Naive thymus-derived CD4-positive, alpha-beta T cell (primary cell): ENCODE data around the gene UROD. TPM values are rescaled to one million over a fixed set of nuclear protein-coding genes. Genes with fewer than 3 reads are reported as not detected.
A peak's percentile ranks its signal among the peaks of the same experiment; 100 is the strongest.

Source experiments
- ATAC-seq: fragments of 150-1000 bp; cut with Tn5 transposase; 2 replicates; pipeline ENCODE4 v1.10.0; 2021; ENCODE audit warnings: mild to moderate bottlenecking, moderate library complexity
- CTCF ChIA-PET: fragments of 350-600 bp; sonication (Branson Sonifier 250); formaldehyde crosslinking; loops from one replicate; lab custom pipeline; 2021; ENCODE audit warnings: antibody characterized with exemption; lab: Charles Lee
- POLR2A ChIA-PET: fragments of 350-600 bp; sonication (Branson Sonifier 250); formaldehyde crosslinking; loops from one replicate; lab custom pipeline; 2021; ENCODE audit warnings: antibody characterized with exemption, inconsistent platforms; lab: Charles Lee
- DNase-seq, 9 donors: peaks; one replicate each; pipeline versions ENCODE4 v3.0.0 to v3.0.0-alpha.2; 2020 to 2022; ENCODE audit warnings: mixed read lengths in 1 of 9
- H3K27ac ChIP-seq: one replicate; pipeline ENCODE4 v1.7.0; 2013; ENCODE audit warnings: mild to moderate bottlenecking, low read depth, low read length, moderate library complexity
- H3K27me3 ChIP-seq, 2 donors: one replicate each; pipeline ENCODE4 v1.7.0; 2013; ENCODE audit warnings: low read length in 2 of 2, mild to moderate bottlenecking in 2 of 2, moderate library complexity in 2 of 2; ENCODE audit not compliant: control insufficient read depth in 2 of 2, insufficient read depth in 2 of 2
- H3K36me3 ChIP-seq, 3 experiments: 1 replicate in 2 of 3; 2 replicates in 1 of 3; pipeline ENCODE4 v1.7.0; 2013; ENCODE audit warnings: low read length in 3 of 3, mild to moderate bottlenecking in 3 of 3, moderate library complexity in 1 of 3; ENCODE audit not compliant: insufficient read depth in 3 of 3, control insufficient read depth in 2 of 3
- H3K4me1 ChIP-seq, 2 donors: one replicate each; pipeline ENCODE4 v1.7.0; 2013; ENCODE audit warnings: low read length in 2 of 2, mild to moderate bottlenecking in 2 of 2, moderate library complexity in 1 of 2; ENCODE audit not compliant: control insufficient read depth in 2 of 2, insufficient read depth in 2 of 2
- H3K4me3 ChIP-seq: 2 replicates; pipeline ENCODE4 v1.7.0; 2013; ENCODE audit warnings: mild to moderate bottlenecking, low read length
- H3K9me3 ChIP-seq, 3 experiments: 1 replicate in 2 of 3; 2 replicates in 1 of 3; pipeline ENCODE4 v1.7.0; 2013; ENCODE audit warnings: low read length in 3 of 3; ENCODE audit not compliant: control insufficient read depth in 2 of 3
- H3K27ac Mint-ChIP-seq, 9 donors: one replicate each; pipeline ENCODE4 v1.8.0; 2020 to 2022; ENCODE audit warnings: mixed read lengths in 9 of 9, mild to moderate bottlenecking in 8 of 9, moderate library complexity in 5 of 9, inconsistent platforms in 2 of 9
- H3K27me3 Mint-ChIP-seq, 5 donors: one replicate each; pipeline ENCODE4 v1.8.0; 2021 to 2022; ENCODE audit warnings: mixed read lengths in 5 of 5, mild to moderate bottlenecking in 1 of 5
- H3K36me3 Mint-ChIP-seq, 5 donors: one replicate each; pipeline ENCODE4 v1.8.0; 2020 to 2022; ENCODE audit warnings: mixed read lengths in 5 of 5, mild to moderate bottlenecking in 3 of 5, inconsistent platforms in 1 of 5
- H3K4me1 Mint-ChIP-seq, 7 donors: one replicate each; pipeline ENCODE4 v1.8.0; 2020 to 2022; ENCODE audit warnings: mixed read lengths in 7 of 7, mild to moderate bottlenecking in 3 of 7, inconsistent platforms in 1 of 7
- H3K4me3 Mint-ChIP-seq, 10 donors: one replicate each; pipeline ENCODE4 v1.8.0; 2020 to 2022; ENCODE audit warnings: mild to moderate bottlenecking in 10 of 10, mixed read lengths in 10 of 10, moderate library complexity in 6 of 10, inconsistent platforms in 2 of 10
- H3K9me3 Mint-ChIP-seq, 11 donors: one replicate each; pipeline ENCODE4 v1.8.0; 2020 to 2022; ENCODE audit warnings: mixed read lengths in 11 of 11, mild to moderate bottlenecking in 4 of 11, inconsistent platforms in 1 of 11, moderate library complexity in 1 of 11
- intact Hi-C, 2 donors: fragments of 100-400 bp; cut with micrococcal nuclease; formaldehyde crosslinking; loops; one replicate each; pipeline ENCODE4 v1.15.1; 2023
- polyA plus RNA-seq, 2 donors: library from polyadenylated mRNA; unstranded; fragments of 300-500 nt; fragmentation: Illumina TruSeq; gene quantifications; one replicate each; pipeline ENCODE4 v1.2.3, GENCODE V29; 2021
- total RNA-seq, 6 experiments: library from RNA in 5 of 6; stranded (reverse) in 5 of 6; gene quantifications; 1 replicate in 5 of 6; 2 replicates in 1 of 6; pipeline ENCODE4 v1.2.3 and lab custom pipeline; 2021 to 2026

Gene UROD
- total RNA-seq (10 to 100 TPM; 40.7 to 72.8 (median 58.1) TPM), polyA plus RNA-seq (10 to 100 TPM; 90.5 to 91.3 TPM), total RNA-seq (lab: John Stamatoyannopoulos, UW) (29.2 reads per million, percentile 59 among the genes with 10 or more reads in this experiment)

- Mint-ChIP-seq H3K4me1 (peaks cover 29 to 64% (median 57%) of the 10 kb centered on the region in 7 donors), H3K27me3 (no peaks in the 10 kb centered on the region), H3K4me3 (peak within 1 kb of the TSS; percentile 90 to 100 (median 93)), H3K27ac (peak within 1 kb of the TSS; percentile 89 to 98 (median 94)), H3K9me3 (no peaks in the 10 kb centered on the region), H3K36me3 (peaks cover 4 to 28% (median 13%) of the 10 kb centered on the region in 5 donors)
- peaks cover 28 to 30% of the 10 kb centered on the region in 2 donors for H3K4me1 ChIP-seq
- POLR2A ChIA-PET, result interaction anchor here (0.6 to 7.7 kb wide), 29 partner anchors 9 to 571 kb away, joined by 3 to 126 read pairs (median 9); partner anchors contain the start of genes AKR1A1, BEST4, BTBD19 and CCDC163
- no peaks in the 10 kb centered on the region for H3K9me3 ChIP-seq
- ATAC-seq, result peak; percentile 93
- CTCF ChIA-PET, result interaction anchor here (0.7 to 12.9 kb wide), 13 partner anchors 21 to 558 kb away, joined by 3 to 255 read pairs (median 5); partner anchors contain the start of genes EIF2B3, MUTYH, PLK3 and RNU5D-1
- intact Hi-C loops, result loop anchor here (1.0 to 10.0 kb wide), 19 partner anchors 26 to 675 kb away; partner anchors contain the start of genes EIF2B3 (in 2 of the 2), MUTYH (in 2 of the 2), RNU5D-1 (in 2 of the 2) and RPS8 (in 2 of the 2)
- H3K36me3 ChIP-seq, result peaks cover 9 to 34% (median 11%) of the 10 kb centered on the region in 3 experiments
- H3K27ac ChIP-seq, result peak within 1 kb of the TSS; percentile 81
- DNase-seq, result peak; percentile 61 to 94 (median 89)
- no peaks in the 10 kb centered on the region for H3K27me3 ChIP-seq
- H3K4me3 ChIP-seq, result peak within 1 kb of the TSS; percentile 65
Observed at GRCh38 chr1:45011837-45012638, at the start of gene UROD. Gene UROD (plus strand): TSS chr1:45012254. CDS start chr1:45012266, 12 bp downstream.

GRCh38 chr1:44962729-44963128, 49.3 kb upstream of the UROD start:
- Histone ChIP-seq H3K27me3 (no peaks in the 10 kb centered on the region), H3K9me3 (no peaks in the 10 kb centered on the region), H3K4me1 (no peaks in the 10 kb centered on the region), H3K27ac (no peak overlapping the region), H3K4me3 (no peak overlapping the region), H3K36me3 (peaks cover 0 to 10% (median 2%) of the 10 kb centered on the region in 3 experiments)
- Mint-ChIP-seq H3K27me3 (no peaks in the 10 kb centered on the region), H3K4me3 (no peak overlapping the region), H3K9me3 (peaks cover 0 to 1% (median 0%) of the 10 kb centered on the region in 11 donors), H3K36me3 (peaks cover 0 to 25% (median 17%) of the 10 kb centered on the region in 5 donors), H3K4me1 (peaks cover 0 to 3% (median 0%) of the 10 kb centered on the region in 7 donors), H3K27ac (no peak overlapping the region)
- ATAC-seq, result no peak
- no peak for DNase-seq
- POLR2A ChIA-PET, result no interaction called here
- intact Hi-C loops, result no loop called here
- CTCF ChIA-PET, result no interaction called here

- no peak for ATAC-seq
- Histone ChIP-seq H3K4me1 (no peaks in the 10 kb centered on the region), H3K27ac (no peak overlapping the region), H3K9me3 (no peaks in the 10 kb centered on the region), H3K4me3 (no peak overlapping the region), H3K36me3 (no peaks in the 10 kb centered on the region), H3K27me3 (no peaks in the 10 kb centered on the region)
- Mint-ChIP-seq H3K27me3 (no peaks in the 10 kb centered on the region), H3K4me3 (no peak overlapping the region), H3K4me1 (peaks cover 0 to 3% (median 0%) of the 10 kb centered on the region in 7 donors), H3K9me3 (peaks cover 0 to 1% (median 0%) of the 10 kb centered on the region in 11 donors), H3K27ac (no peak overlapping the region), H3K36me3 (peaks cover 0 to 20% (median 14%) of the 10 kb centered on the region in 5 donors)
- ChIA-PET CTCF (interaction anchor here (1.1 kb wide), 1 partner anchor 337 kb away, joined by 3 read pairs; no protein-coding TSS in a partner anchor), POLR2A (no interaction called here)
- intact Hi-C loops, result no loop called here
- DNase-seq, result no peak
Observed at GRCh38 chr1:44964396-44964795, 47.7 kb upstream of the UROD start.

GRCh38 chr1:44970317-44970716, 41.7 kb upstream of the UROD start:
- Histone ChIP-seq H3K36me3 (peaks cover 0 to 14% (median 0%) of the 10 kb centered on the region in 3 experiments), H3K9me3 (no peaks in the 10 kb centered on the region), H3K4me3 (no peak overlapping the region), H3K27ac (no peak overlapping the region), H3K27me3 (no peaks in the 10 kb centered on the region), H3K4me1 (no peaks in the 10 kb centered on the region)
- DNase-seq (no peak), ATAC-seq (no peak)
- Mint-ChIP-seq H3K9me3 (no peaks in the 10 kb centered on the region), H3K27me3 (no peaks in the 10 kb centered on the region), H3K36me3 (peaks cover 8 to 26% (median 14%) of the 10 kb centered on the region in 5 donors), H3K4me3 (no peak overlapping the region), H3K27ac (peak overlapping the region in 1 of 9 donors; percentile 81), H3K4me1 (peaks cover 0 to 14% (median 5%) of the 10 kb centered on the region in 7 donors)
- intact Hi-C loops, result no loop called here
- POLR2A ChIA-PET, result interaction anchor here (0.7 to 0.8 kb wide), 2 partner anchors 32 to 39 kb away, joined by 3 read pairs; no protein-coding TSS in a partner anchor
- CTCF ChIA-PET, result no interaction called here

- intact Hi-C loops, result no loop called here
- ChIA-PET CTCF (no interaction called here), POLR2A (no interaction called here)
- Histone ChIP-seq H3K27me3 (no peaks in the 10 kb centered on the region), H3K4me1 (no peaks in the 10 kb centered on the region), H3K9me3 (no peaks in the 10 kb centered on the region), H3K36me3 (peaks cover 0 to 44% (median 13%) of the 10 kb centered on the region in 3 experiments), H3K27ac (no peak overlapping the region), H3K4me3 (no peak overlapping the region)
- no peak overlapping the region for H3K4me3 Mint-ChIP-seq
- no peak for DNase-seq
- peaks cover 21 to 54% (median 35%) of the 10 kb centered on the region in 5 donors for H3K36me3 Mint-ChIP-seq
- H3K9me3 Mint-ChIP-seq, result peaks cover 0 to 4% (median 0%) of the 10 kb centered on the region in 11 donors
- H3K27me3 Mint-ChIP-seq, result no peaks in the 10 kb centered on the region
- H3K4me1 Mint-ChIP-seq, result peaks cover 0 to 21% (median 5%) of the 10 kb centered on the region in 7 donors
- peak overlapping the region in 2 of 9 donors; percentile 70 to 75 for H3K27ac Mint-ChIP-seq
- no peak for ATAC-seq
Observed at GRCh38 chr1:44973645-44974044, 38.4 kb upstream of the UROD start.

- Histone ChIP-seq H3K9me3 (no peaks in the 10 kb centered on the region), H3K27ac (no peak overlapping the region), H3K36me3 (peaks cover 0 to 65% (median 13%) of the 10 kb centered on the region in 3 experiments), H3K27me3 (no peaks in the 10 kb centered on the region), H3K4me3 (no peak overlapping the region), H3K4me1 (no peaks in the 10 kb centered on the region)
- ChIA-PET POLR2A (no interaction called here), CTCF (no interaction called here)
- Mint-ChIP-seq H3K9me3 (peaks cover 0 to 4% (median 0%) of the 10 kb centered on the region in 11 donors), H3K27ac (no peak overlapping the region), H3K4me3 (no peak overlapping the region), H3K4me1 (peaks cover 0 to 11% (median 5%) of the 10 kb centered on the region in 7 donors), H3K27me3 (no peaks in the 10 kb centered on the region), H3K36me3 (peaks cover 17 to 58% (median 38%) of the 10 kb centered on the region in 5 donors)
- intact Hi-C loops, result no loop called here
- no peak for DNase-seq
- no peak for ATAC-seq
Observed at GRCh38 chr1:44976252-44976651, 35.8 kb upstream of the UROD start.
